Stimulated activated CD4-positive, alpha-beta T cell treated with anti-CD3 and anti-CD28 coated beads, Interleukin-1b, Interleukin-23, amount 100 ng/mL, for 1 hour (primary cell): ENCODE data around the gene KIF1A.
"Not testable (repeated sequence)": the region's sequence is repeated elsewhere in the genome, so short reads cannot be mapped to it uniquely, and the experiment has no call there.

Experiments used
- DNase-seq, 2 donors: peaks; one replicate each; pipeline ENCODE4 v3.0.0-alpha.2; 2020; ENCODE audit warnings: low read depth in 2 of 2

KIF1A gene

DNA sequence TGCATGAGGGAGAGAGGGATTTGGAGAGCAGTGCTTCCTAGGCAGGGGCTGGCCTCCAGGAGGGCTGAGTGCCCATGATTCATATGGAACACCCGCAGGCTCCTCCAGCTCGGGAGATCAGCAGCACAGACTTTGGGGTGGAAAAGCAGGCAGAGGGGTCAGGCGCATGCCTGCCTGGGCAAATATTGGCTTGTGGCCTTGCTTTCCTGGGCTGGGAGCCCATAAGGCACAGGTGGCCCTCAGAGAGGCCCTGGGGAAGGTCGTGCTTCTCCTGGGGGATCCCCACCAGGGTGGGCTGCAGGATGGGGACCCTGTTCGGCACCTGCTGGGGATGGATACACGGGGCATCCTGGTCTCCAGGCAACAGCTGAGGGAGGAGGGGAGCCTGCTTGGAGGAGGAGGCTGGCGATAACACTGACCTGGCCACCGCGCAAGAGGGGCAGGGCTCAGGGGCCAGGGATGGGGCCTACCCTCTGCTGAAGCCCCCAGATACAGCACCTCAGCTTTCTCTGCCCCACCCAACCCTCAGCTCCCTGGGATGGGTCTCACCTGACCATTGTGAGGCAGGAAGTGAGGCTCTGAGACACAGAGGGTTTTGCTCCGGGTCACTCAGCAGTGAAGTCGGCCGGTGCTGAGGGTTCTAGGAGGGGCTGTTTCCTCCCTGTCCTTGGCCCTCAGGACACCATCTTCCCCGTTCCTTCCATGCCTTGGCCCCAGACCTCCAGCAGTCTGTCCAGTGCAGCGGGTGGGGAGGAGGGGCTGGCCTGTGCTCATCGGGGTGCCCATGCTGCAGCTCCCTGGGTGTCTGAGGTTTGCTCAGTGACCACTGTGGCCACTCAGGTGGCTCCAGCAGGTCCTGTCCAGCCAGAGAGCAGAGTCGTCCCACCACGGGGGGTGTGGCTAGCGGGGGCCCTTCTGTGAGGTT lies 116.3 kb downstream of the KIF1A start:
- no peak for DNase-seq

DNA sequence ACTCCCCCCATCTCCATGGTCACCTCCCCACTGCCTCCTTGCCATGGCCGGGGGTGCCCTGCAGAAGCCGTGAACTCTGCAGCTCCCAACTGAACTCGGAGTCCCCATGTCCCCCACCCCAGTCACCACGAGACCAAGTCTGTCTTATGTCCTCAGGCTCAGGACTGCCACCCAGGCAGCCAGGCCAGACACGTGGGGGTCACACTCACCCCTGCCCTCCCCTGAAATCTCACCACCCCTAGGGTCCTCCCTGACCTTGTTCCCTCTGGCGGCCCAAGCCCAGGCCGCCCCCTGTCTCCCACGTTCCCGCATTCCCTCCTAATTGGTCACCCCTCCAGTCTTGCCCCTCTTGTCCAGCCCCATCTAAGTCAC lies 117.4 kb downstream of the KIF1A start:
- DNase-seq: no peak

DNA sequence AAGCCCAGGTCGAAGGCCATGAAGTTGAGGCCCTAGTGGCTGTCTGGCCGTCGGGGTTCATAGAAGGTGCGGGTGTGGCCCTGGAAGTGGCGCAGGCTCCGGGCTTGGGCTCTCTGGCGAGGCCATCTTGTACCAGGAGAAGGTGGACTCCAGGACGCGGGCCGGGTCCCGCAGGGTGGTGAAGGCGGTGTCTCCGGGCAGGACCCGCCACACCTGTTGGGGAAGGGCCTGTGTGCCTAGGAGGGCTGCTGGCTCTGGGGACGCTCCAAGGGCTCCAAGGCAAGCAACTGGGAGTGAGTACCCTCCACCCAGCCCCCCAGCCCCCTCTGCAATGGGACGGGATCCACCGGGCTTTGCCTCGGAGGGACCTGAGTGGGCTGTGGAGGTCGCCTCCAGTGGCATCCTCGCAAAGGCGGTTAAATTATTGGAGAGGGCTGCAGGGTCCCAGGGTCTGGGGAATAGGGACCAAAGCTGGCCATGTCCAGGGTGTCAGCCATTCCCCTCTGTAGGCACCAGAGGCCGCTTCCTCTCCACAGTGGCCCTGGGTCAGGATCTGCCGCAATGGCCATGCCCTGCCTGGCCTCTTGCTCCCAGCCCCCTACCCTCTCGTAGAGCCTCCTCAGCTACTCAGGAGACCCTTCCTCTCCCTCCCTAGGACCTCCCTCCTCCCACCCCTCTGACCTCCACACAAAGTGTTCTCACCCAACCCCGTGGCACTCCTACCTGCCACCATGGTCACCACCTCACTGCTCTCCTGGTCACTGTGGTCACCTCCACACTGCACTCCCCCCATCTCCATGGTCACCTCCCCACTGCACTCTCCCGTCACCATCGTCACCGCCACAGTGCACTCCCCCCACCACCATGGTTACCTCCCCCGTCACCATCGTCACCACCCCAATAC lies 118.0 kb downstream of the KIF1A start:
- DNase-seq: no peak

DNA sequence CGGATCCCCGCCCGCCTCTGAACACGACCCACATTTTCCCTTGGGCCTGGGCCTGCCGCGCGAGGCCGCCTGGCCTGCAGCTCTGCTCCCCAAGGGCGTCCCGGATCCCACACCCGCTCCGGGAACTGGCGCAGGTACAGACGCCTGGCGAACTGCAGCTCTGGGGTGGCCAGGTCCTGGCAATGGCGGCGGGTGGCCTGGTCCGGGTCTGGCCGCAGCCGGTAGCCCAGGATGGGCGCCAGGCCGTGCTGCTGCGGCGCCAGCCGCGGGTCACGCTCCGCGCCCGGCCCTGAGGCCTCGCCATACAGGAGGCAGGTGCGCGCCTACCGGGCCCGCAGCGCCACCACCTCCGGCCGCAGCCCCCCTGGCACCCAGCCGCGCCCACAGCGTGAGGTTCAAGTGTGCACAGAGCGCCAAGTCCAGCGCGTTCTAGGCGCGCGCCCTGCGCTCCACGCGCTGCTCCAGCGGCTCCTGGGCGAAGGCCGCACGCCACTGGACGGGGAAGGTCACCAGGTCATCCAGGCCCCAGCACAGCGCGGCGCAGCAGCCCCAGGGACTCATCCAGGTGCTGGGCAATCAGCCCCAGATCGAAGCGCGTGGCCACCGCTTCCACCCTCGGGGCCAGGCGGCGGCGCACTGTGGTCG lies 118.8 kb downstream of the KIF1A start:
- DNase-seq: no peak

DNA sequence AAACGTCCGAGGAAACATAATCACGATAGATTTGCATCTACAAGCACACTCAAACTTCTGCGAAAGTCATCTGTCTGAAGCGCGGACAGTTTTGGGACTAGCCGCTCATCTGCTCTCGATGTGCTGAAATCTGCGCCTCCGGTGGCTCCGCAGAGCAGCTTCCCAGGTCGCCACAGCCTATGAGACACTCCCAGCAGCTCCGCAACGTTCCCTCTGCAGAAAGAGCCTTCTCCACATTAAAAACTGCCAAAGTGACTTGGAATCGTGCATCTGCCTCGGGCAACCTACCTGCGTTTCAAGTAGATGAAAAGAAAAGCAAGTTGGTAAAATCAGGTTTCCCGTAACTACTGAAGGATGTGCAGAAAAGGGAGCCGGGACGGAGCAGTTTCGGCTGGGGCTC lies 119.4 kb downstream of the KIF1A start:
- DNase-seq: not testable (repeated sequence)

DNA sequence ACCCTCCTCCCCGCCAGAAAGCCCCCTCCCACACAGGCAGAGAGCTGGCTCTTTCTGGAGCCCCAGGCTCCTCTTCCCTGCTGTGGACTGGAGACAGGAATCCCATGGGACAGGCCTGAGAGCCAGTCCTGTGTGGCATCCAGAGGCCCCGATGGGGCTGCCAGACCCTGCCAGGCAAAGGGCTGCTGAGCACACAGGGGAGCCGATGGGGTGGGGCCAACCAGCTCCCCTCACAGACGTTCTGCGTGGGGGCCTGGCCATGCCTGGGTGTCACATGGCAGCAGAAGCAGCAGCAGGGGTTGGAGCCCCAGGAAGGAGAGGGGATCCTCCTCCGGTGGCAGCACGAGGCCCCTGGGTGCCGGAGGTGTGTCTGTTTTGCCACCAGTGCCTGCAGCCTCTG lies 120.2 kb downstream of the KIF1A start:
- not testable (repeated sequence) for DNase-seq

DNA sequence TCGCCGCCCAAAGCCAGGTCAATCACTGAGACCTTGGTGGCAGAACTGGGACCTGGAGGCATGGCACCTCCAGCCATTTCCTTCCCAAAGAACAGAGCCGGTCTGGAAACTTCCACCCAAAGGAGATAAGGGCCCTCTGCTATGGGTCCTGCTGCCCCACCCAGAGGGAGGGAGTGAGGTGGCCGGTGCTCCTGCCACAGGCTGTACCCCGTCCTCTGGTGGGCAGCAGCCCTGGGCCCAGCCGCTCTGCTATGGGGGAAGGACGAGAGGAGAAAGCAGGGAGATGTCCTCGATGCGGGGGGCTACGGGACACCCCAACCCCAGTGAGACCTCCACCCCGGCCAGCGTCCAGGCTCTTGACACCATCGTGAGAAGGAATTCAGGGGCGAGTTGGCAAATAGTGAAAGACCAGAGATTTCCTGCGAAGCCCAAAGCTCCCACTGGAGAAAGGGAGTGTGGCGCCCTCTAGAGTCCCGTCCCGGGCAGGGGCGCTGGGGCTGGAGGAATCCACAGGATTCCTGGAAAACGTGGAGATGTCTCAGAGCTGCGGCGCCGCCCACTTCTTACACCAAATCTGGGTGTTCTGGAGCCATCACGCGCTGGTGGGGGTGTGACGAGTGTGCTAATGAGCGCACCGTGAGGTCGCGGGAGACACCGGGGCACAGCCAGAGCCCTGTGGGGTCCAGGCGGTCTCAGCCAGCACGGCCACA lies 121.0 kb downstream of the KIF1A start:
- DNase-seq: not testable (repeated sequence)

DNA sequence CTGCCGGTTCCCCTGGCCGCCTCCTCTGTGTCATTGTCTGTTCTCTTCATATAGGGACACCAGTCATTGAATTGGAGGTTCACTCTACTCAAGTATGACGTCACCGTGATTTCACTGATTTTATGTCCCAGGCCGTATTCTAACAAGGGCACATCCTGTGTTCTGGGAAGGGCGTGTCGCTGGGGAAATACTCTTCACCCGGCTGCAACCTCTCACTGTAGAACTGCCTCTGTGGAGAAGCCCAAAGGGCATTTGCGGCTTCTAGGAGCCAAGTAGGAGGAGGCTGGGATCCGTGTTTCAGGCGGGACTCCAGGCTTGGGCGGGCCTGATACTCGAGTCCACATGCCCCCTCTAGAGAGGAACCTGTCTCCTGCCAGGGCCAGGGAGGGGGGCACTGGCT lies 123.5 kb downstream of the KIF1A start:
- DNase-seq: not testable (repeated sequence)

DNA sequence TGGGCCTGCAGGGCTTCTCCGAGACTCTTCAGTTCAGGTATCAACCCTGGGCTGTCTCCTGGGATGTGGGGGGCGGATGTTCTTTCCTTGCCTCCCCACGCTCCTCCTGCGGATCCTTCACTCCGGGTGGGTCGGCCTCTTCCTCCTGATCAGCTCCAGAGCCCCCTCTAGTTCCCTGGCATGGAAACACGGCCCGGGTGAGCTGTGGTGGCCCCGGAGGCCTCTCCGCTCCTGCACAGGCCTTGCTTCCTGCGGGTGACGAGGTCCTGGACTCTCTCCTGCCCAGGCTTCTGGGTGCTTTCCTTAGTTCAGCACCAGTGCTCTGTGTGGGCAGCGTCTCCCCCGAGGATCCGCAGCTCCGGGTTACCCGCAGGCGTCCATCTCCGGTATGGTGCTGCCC lies 124.4 kb downstream of the KIF1A start:
- DNase-seq: not testable (repeated sequence)

DNA sequence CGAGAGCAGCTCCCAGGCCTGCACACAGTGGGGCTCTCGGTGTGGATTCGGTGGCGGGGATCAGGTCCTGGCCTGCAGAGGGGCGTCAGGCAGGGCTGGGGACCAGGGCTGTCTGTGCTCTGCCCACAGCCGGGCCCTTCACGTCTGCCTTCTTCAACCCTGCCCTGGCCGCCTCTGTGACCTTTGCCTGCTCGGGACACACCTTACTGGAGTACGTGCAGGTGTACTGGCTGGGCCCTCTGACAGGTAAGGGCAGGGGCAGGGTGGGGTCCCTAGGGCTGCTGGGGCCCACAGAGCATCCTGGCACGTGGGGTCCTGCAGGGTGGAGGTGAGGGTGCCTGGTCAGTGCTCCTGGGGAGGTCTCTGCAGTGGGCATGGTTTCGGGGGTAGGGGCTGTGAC lies 125.7 kb downstream of the KIF1A start:
- DNase-seq: not testable (repeated sequence)

DNA sequence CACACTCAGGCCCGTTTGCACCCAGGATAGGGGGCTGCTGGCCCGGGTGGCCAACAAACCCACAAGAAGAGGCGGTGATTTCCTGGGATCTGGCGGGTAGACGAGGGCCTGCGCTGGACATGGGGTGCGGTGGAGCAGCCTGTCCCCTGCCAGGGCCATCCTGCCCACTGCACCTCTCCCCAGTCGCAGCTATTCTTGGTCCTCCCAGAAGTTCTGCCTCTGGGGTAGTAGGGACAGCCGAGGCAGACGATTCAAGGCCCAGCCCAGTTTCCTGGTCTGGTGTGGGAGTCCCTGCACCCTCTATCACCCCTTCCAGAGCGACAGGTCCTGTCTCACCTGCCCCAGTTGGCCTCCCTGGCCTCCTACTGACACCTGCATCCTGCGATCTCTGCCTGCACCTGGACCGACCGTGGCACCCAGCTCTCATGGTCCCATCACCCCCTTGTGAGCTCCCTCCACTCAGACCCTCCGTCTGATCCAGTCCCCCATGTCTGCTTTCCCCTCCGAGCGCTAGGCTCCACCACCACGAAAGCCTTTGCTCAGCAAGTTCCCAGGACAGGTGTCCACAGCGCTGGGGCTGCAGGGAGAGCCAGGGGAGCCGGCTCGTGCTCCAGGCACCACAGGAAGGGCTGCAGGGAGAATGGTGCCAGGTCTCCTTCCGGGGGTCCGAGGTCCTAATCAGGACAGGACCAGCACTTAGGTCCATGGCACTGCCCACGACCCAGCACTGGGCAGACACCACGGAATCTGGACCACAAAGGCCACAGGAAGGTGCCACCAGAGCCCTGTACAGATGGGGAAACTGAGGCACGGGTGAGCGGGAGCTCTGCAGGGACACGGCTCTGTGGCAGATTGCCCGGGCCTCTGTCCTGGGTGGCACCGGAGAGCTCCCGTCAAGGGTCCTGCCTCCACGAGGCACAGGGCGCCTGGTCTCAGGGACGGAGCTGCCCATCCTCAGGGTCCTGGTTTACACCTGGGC lies 127.1 kb downstream of the KIF1A start:
- DNase-seq: not testable (repeated sequence)

DNA sequence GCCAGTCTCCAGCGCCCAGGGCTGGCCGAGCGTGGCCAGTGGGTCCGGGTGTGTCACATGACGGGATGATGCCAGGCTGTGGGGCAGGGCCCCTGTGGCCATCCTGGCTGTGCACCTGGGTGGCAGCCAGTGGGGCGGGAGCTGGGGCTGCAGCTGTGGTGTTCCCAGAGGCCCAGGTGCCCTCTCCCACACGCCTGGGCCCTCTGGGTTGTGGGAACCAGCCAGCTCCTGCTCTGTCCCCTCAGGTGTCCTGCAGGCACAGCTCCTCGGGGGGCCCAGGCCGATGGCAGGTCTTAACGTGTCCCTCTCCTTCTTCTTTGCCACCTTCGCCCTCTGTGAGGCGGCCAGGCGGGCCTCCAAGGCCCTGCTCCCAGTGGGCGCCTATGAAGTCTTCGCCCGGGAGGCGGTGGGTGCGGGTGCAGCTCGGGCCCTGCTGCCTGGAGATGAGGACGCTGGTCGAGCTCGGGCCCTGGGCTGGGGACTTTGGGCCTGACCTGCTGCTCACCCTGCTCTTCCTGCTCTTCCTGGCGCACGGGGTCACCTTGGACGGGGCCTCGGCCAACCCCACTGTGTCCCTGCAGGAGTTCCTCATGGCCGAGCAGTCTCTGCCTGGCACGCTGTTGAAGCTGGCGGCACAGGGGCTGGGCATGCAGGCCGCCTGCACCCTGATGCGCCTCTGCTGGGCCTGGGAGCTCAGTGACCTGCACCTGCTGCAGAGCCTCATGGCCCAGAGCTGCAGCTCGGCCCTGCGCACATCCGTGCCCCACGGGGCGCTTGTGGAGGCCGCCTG lies 128.2 kb downstream of the KIF1A start, which contains the start of gene AQP12A:
Gene AQP12A (plus strand): TSS at position 236 of the 790 bp plus-strand sequence. CDS start 48 bp downstream, at position 284.
- not testable (repeated sequence) for DNase-seq

DNA sequence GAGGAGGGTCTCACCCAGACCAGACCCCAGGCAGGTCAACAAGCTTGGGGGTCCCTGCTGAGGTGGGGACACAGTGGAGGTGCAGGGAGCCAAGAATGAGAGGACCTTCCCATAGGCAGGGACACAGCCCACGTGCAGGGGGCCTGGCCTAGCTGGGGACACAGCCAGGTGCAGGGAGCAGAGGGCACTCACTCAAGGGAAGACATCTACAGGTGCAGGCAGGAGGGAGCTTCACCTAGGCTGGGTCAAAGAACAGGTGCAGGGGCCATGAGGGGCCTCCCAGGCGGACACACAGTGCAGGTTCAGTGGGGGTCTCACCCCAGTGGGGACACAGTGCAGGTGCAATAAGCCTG lies 129.0 kb downstream of the KIF1A start:
- DNase-seq: not testable (repeated sequence)

DNA sequence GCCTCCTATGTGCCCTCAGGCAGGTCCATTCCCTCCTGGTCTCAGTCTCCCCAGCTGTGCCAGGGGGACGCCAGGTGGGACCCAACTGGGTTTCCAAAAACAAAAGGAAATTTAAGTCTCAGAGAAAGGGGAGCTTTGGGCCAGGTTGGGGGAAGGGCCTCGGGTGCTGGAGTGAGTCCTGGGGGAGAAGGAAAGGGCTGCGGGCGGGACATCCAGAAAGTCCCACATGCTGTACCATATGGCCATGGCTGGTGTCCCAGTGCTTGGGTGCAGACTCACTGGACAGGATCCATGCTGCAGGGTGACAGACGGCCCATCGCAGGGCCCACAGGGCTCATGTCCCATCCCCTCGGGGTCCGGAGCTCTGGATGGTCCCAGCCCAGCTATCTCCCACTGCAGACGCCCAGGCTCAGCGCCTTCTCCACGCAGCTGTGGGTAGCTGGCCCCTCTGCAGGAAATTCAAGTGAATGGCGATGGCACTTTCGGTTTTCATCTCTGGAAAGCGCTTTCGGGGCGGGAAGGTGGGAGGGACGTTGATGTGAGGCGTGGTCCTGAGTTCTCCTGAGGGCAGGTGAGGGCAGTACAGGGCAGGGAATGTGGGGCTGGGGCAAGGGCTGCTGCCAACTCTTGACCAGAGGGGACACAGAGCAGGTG lies 129.5 kb downstream of the KIF1A start:
- DNase-seq: not testable (repeated sequence)

DNA sequence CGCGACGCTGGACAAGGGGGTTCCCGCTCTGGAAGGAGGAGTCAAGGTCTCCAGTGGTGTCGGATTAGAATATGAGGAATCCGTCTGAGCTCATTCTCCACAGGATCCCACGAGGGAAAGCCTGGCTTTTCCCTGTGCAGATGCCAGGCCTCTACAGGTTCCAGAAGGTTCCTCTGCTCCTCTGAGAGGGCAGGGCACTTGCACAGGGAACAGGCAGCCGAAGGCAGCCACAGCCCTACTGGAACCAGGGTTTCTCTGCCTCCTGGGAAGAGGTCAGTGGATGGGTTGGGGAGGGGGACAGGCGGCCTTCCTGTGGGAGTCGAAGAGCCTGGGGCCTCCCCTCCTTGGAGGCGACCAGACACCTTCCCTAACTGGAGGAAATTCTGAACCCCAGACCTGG lies 130.0 kb downstream of the KIF1A start:
- DNase-seq: no peak

DNA sequence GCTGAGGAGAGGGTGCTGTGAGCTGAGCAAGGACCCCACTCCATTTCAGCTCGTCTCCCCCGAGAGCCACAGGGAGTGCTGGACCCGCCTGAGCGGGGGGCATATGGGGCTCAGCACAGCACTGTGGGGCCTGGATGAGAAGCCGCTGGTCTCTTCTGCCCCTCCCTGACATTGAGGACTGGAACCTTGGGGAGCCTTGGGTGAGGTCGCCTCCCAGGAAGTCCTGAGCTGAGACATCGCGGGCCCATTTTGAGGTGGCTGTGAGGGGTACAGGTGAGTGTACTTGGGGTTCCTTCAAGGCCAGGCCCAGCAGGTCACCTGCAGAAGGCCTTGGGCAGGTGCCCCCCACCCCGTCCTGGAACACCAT lies 131.5 kb downstream of the KIF1A start:
- no peak for DNase-seq

DNA sequence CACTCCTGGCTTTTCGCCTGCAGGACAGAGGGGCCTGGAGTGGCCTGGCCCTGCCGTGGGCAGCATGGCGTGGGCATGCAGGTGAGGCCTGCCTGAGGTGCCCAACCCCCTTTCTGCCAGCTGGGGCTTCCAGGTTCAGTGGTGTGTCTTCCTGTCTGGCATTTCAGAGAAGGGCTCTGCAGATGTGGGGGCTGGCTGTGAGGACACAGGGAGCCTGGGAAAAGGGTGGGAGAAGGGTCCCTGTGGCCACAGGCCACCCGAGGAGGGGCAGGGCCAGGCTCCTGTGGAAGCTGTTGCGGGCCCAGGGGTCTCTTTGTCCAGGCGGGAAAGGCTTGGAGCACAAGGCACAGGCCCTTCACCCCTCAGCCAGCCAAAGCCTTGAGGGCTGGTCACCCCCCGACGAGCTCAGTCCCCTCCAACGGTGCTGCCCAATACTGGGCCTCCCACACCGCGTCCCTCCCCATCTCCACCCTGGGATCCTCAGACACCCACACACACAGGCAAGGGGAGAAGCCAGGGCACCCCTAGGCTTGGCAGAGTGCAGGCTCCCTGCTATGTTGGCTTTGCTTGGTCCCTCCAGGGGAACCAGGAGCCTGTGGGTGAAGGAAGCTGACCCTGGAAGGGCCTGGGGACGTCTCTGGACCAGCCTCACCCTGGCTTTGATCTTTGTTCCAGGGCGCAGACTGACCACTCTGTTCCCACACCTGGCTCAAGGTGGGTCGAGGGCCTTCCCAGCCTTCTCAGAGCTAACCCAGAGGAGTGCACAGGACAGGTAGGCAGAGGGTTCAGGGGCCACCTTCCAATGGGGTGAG lies 132.1 kb downstream of the KIF1A start:
- DNase-seq: no peak
